ENCODE results near the gene POLN. TPM values are rescaled to one million over a fixed set of nuclear protein-coding genes. Genes with fewer than 3 reads are reported as not detected.
A peak's percentile ranks its signal among the peaks of the same experiment; 100 is the strongest.

Gene POLN
- total RNA-seq, 4 donors from 2014 or later: 0.70 to 6.6 (median 3.2) TPM

- Histone ChIP-seq H3K4me1 (peaks cover 0 to 4% (median 0%) of the 10 kb centered on the region in 4 donors), H3K27ac (no peak overlapping the region), H3K4me3 (no peak overlapping the region), H3K9me3 (no peaks in the 10 kb centered on the region), H3K27me3 (no peaks in the 10 kb centered on the region), H3K36me3 (no peaks in the 10 kb centered on the region)
- TF ChIP-seq CTCF (IDR thresholded peaks at IDR 0.05): no peak
- no peak for TF ChIP-seq POLR2A (IDR thresholded peaks at IDR 0.05)
- DNase-seq: peak in 2 of 3 donors; percentile 25 to 40
Measured at GRCh38 chr4:2284161-2284933, 42.4 kb upstream of the POLN start.

DNA sequence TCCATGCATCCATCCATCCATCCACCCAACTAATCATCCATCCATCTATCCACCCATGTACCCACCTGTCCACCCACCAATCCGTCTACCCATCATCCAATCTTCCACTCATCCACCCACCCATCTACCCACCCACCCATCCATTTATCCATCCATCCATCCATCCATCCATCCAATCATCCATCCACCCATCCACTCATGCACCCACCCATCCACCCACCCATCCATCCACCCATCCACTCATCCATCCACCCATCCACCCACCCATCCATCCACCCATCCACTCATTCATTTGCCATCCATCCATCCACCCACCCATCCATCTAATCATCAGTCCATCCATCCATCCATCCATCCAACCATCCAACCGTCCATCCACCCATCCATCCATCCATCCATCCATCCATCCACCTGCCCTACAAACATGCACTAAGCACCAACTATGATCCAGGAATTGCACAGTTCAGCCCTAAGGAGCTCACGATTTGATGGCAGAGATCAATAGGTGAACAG lies 41.3 kb upstream of the POLN start:
- Histone ChIP-seq H3K27ac (no peak overlapping the region), H3K4me1 (peaks cover 0 to 4% (median 0%) of the 10 kb centered on the region in 4 donors), H3K4me3 (no peak overlapping the region), H3K27me3 (no peaks in the 10 kb centered on the region), H3K36me3 (no peaks in the 10 kb centered on the region), H3K9me3 (no peaks in the 10 kb centered on the region)
- TF ChIP-seq POLR2A (IDR thresholded peaks at IDR 0.05): no peak
- DNase-seq: no peak

DNA sequence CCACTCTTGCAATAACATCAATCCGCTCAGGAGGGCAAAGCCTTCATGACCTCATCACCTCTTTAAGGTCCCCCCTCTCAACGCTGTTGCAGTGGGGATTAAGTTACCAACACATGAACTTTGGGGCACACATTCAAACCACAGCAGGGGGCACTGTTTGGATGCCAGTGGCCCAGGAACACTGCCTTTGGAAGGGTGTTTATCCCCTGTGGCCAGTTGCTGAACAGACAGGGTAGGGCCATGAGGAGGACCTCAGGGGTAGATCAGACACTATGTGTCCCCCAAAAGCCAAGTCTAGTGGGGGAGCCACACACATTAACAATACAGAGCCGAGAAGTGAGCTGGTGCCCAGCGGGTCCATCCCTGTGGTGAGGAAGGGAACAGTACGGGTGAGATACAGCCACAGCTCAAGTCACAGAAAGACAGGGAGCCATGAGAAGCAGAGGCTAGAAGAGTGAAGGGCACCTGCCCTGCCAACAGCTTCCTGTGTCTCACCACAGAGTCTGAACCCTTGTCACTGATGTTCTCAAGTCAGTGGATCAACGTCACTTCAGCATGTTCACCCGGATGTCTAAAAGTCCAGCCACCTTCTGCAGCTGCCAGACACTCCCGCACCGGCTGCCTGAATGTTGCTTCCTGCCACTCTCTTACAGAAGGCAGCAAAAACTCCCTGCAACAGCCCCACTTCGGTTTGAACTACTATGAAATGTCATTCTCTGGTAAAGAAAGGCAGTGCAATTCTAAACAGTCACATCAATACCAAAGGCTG lies 39.8 kb upstream of the POLN start:
- Histone ChIP-seq H3K4me1 (peaks cover 0 to 4% (median 0%) of the 10 kb centered on the region in 4 donors), H3K36me3 (no peaks in the 10 kb centered on the region), H3K27me3 (no peaks in the 10 kb centered on the region), H3K27ac (peak overlapping the region in 3 of 4 donors; percentile 69 to 74 (median 70)), H3K4me3 (no peak overlapping the region), H3K9me3 (no peaks in the 10 kb centered on the region)
- DNase-seq: peak in 2 of 3 donors; percentile 88 to 93
- TF ChIP-seq CTCF (IDR thresholded peaks at IDR 0.05) (peak in 2 of 6 experiments; percentile 15 to 33), POLR2A (IDR thresholded peaks at IDR 0.05) (no peak)

GRCh38 chr4:2280531-2281300 lies 38.8 kb upstream of the POLN start:
- H3K4me1 ChIP-seq: peaks cover 0 to 4% (median 0%) of the 10 kb centered on the region in 4 donors
- no peak for DNase-seq

DNA sequence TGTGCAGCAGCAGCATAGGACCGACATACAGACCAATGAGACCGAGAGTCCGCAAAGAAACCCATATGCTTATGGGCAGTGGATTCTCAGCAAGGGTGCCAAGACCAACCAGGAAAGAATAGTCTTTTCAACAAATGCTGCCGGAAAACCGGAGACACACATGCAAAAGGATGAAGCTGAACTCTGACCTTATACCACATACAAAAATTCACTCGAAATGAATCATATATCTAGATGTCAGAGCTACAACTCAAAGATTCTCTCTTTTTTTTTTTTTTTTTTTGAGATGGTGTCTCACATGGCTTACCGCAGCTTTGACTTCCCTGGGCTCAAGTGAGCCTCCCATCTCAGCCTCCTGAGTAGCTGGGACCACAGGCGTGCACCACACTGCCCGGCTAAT lies 36.0 kb upstream of the POLN start:
- Histone ChIP-seq H3K27ac (no peak overlapping the region), H3K36me3 (no peaks in the 10 kb centered on the region), H3K4me3 (no peak overlapping the region), H3K4me1 (peaks cover 0 to 4% (median 0%) of the 10 kb centered on the region in 4 donors), H3K9me3 (no peaks in the 10 kb centered on the region), H3K27me3 (no peaks in the 10 kb centered on the region)
- TF ChIP-seq POLR2A (IDR thresholded peaks at IDR 0.05) (no peak), CTCF (IDR thresholded peaks at IDR 0.05) (no peak)
- no peak for DNase-seq

More at GRCh38 chr4:2280531-2281300, 38.8 kb upstream of the POLN start:
- Histone ChIP-seq H3K36me3 (no peaks in the 10 kb centered on the region), H3K27ac (peak overlapping the region in 2 of 4 donors; percentile 69 to 70), H3K9me3 (no peaks in the 10 kb centered on the region), H3K4me3 (no peak overlapping the region), H3K27me3 (no peaks in the 10 kb centered on the region)
- TF ChIP-seq POLR2A (IDR thresholded peaks at IDR 0.05) (no peak), CTCF (IDR thresholded peaks at IDR 0.05) (peak in 3 of 6 experiments; percentile 25 to 43 (median 40))
